Retinal pigment epithelial cell (primary cell): ENCODE data around the gene GLRX.
A peak's percentile ranks its signal among the peaks of the same experiment; 100 is the strongest.
"Not testable (repeated sequence)": the region's sequence is repeated elsewhere in the genome, so short reads cannot be mapped to it uniquely, and the experiment has no call there.

ENCODE experiments used
- DNase-seq: peaks from one replicate; pipeline ENCODE4 v3.0.0-alpha.2; 2010; ENCODE audit warnings: low read depth
- H3K4me3 ChIP-seq: 2 replicates; pipeline ENCODE4 v1.5.1; 2011; ENCODE audit warnings: mild to moderate bottlenecking, low read length, control low read depth, moderate library complexity
- TF ChIP-seq, protein P1 (sequence below): conservative IDR thresholded peaks from 2 replicates; pipeline ENCODE4 v1.5.1; 2011; ENCODE audit warnings: low read depth, low read length, control low read depth, inconsistent platforms

GLRX gene

DNA sequence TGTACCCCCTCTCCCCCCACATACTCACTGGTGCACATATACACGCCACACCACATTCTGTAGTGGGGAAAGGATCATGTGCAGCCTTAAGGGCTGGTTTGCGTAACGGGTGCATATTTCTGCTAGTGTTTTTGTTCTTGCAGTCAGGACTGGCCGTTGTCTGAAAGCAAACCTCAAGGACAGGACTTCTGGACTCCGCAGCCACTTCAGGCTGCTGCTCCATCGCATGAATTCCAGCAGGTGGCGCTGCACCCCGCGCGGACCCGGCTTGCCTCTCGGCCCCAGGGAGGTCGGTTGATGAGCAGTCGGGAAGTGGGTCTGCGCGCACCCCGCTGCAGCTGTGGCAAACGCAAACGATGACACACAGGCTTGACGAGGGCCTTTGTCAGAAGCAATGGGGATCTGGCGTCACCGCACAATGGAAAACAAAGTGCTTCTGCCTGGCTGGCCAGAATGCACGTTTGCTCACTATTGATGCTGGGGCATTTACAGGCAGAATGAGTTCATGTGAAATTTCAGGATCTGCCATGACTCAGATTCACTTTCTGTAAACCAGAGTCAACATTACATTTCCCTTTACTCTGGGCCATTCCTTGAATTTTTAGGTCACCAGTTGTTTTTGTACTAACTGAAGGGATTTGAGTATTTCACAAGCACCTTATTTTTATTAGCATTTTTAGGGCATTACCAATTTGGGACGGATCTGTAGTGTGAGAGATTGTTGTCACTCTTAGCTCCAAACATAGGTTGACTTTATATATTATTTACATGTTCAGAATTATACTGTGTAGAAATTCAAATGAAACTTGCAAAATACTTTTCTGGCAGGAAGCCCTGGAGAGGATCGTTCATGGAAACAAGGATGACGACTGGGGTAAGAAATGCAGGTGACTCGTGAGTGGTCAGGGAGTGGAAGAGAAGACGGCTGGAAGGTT is 36.4 kb upstream of the GLRX start:
- peak overlapping the region; percentile 52 for H3K4me3 ChIP-seq
- peak; percentile 83 for DNase-seq
- TF ChIP-seq, protein P1, sequence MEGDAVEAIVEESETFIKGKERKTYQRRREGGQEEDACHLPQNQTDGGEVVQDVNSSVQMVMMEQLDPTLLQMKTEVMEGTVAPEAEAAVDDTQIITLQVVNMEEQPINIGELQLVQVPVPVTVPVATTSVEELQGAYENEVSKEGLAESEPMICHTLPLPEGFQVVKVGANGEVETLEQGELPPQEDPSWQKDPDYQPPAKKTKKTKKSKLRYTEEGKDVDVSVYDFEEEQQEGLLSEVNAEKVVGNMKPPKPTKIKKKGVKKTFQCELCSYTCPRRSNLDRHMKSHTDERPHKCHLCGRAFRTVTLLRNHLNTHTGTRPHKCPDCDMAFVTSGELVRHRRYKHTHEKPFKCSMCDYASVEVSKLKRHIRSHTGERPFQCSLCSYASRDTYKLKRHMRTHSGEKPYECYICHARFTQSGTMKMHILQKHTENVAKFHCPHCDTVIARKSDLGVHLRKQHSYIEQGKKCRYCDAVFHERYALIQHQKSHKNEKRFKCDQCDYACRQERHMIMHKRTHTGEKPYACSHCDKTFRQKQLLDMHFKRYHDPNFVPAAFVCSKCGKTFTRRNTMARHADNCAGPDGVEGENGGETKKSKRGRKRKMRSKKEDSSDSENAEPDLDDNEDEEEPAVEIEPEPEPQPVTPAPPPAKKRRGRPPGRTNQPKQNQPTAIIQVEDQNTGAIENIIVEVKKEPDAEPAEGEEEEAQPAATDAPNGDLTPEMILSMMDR, result peak; percentile 95

- H3K4me3 ChIP-seq, result no peak overlapping the region
- DNase-seq, result no peak
- TF ChIP-seq, protein P1, result no peak
These were observed 35.5 kb upstream of the GLRX start for GRCh38 chr5:95858023-95858461.

- TF ChIP-seq, protein P1, result no peak
- DNase-seq, result no peak
- H3K4me3 ChIP-seq, result no peak overlapping the region
These were observed 34.8 kb upstream of the GLRX start for GRCh38 chr5:95857185-95857945.

DNA sequence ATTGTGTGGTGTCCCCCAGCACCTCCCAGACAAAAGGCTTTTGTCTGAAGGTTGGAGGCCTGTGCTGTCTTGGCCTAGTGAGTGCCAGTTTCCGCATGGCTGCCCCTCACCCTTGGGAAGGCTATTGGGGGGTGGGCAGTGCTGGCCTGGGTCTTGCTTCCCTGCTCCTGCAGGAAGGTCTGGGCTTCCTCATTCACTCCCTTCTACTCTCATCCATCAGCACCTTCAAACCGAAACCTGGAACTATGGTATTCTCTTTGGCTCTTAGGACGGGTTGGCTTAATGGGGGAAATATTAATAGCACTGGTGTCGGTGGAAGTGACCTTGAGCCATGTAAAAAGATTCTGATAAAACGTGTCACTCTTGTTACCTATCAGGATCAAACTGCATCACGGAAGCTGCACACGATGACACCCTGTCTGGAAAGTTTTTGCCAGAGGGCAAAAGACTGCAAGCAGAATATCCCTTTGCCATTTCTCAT is 34.0 kb upstream of the GLRX start:
- TF ChIP-seq, protein P1, result no peak
- H3K4me3 ChIP-seq, result no peak overlapping the region
- DNase-seq, result no peak

GRCh38 chr5:95853490-95853889 is 31.0 kb upstream of the GLRX start:
- no peak for DNase-seq
- no peak overlapping the region for H3K4me3 ChIP-seq

GRCh38 chr5:95852567-95852966 is 30.0 kb upstream of the GLRX start:
- no peak for DNase-seq
- TF ChIP-seq, protein P1, result no peak
- H3K4me3 ChIP-seq, result no peak overlapping the region

More at GRCh38 chr5:95853490-95853889, 31.0 kb upstream of the GLRX start:
- TF ChIP-seq, protein P1, result no peak

GRCh38 chr5:95851141-95851540 is 28.6 kb upstream of the GLRX start:
- DNase-seq, H3K4me3 ChIP-seq: not testable (repeated sequence)
